ENCODE data around the gene FSTL4. TPM values are rescaled to one million over a fixed set of nuclear protein-coding genes. Genes with fewer than 3 reads are reported as not detected.
"Not testable (repeated sequence)": the region's sequence is repeated elsewhere in the genome, so short reads cannot be mapped to it uniquely, and the experiment has no call there.

The FSTL4 gene
- total and polyA plus RNA-seq, 4 donors = 0.42 TPM; not detected in 3

DNA sequence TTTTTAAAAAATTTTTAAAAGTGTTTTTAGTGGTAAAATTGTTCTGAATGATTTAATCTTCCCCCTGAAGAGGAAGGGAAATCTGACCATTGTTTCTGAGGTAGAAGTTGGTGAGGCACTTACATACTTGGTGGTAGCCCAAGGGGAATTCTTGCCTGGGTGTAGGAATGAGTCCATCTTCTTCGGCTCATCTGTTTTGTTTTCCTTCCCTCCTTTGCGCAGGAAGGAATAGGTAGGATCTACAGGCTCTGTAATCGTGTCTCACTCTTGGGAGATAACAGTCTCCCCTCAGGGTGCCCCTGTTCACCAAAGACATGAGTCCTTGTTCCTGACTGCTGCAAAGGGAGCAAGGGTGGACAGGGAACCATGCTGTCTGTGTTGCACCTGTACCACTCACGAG is 422.5 kb downstream of the FSTL4 start:
- ATAC-seq (ENCODE audit: low FRiP score) (no peak), DNase-seq (no peak)
- Histone ChIP-seq H3K9me3 (ENCODE audit: control insufficient read depth, low read length) (no peaks in the 10 kb centered on the region), H3K4me1 (ENCODE audit: control insufficient read depth in 1 of 2, insufficient read depth in 2 of 2, low read length in 2 of 2) (no peaks in the 10 kb centered on the region), H3K27me3 (ENCODE audit: control insufficient read depth in 1 of 2, insufficient read depth in 2 of 2, low read length in 1 of 2) (no peaks in the 10 kb centered on the region), H3K27ac (ENCODE audit: low read depth in 1 of 2, low read length in 2 of 2) (no peak overlapping the region), H3K36me3 (ENCODE audit: control insufficient read depth in 1 of 2, insufficient read depth in 2 of 2, low read length in 1 of 2) (no peaks in the 10 kb centered on the region), H3K4me3 (ENCODE audit: low read length in 2 of 2) (no peak overlapping the region)
- intact Hi-C loops (cut with DNase I) = no loop called here
- WGBS, 2 donors = 83 to 88% methylated on average over 4 of the region's 4 CpGs

DNA sequence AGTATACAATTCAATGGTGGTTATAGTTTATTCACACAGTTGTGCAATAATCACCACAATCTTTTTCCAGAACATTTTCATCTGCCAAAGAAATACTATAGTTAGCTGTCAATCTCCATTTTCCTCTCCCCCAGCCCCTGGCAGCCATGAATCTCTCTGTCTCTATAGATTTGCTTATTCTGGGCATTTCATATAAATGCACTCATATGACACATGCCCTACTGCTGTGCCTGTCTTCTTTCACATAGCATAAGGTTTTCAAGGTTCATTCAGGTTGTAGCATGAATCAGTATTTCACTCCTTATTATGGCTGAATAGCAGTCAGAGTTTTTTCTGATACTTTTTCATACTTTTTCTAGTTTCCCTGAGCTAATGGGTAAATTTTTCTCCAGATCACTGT is 432.9 kb downstream of the FSTL4 start:
- no peak for ATAC-seq (ENCODE audit: low FRiP score)
- DNase-seq = no peak

DNA sequence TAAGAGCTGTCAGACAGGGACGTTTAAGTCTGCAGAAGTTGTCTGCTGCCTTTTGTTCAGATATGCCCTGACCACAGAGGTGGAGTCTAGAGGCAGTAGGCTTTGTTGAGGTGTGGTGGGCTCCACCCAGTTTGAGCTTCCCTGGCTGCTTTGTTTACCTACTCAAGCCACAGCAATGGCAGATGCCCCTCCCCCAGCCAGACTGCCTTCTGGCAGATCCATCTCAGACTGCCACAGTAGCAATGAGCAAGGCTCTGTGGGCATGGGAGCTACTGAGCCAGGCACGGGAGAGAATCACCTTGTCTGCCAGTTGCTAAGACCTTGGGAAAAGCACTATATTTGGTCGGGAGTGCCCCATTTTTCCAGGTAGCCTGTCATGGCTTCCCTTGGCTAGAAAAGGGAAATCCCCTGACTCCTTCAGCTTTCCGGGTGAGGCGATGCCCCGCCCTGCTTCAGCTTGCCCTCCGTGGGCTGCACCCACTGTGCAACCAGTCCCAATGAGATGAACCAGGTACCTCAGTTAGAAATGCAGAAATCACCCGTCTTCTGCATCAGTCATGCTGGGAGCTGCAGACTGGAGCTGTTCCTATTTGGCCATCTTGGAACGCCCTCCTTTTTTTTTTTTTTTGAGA is 441.5 kb downstream of the FSTL4 start:
- H3K9me3 ChIP-seq (ENCODE audit: control insufficient read depth, low read length); H3K36me3 ChIP-seq (ENCODE audit: control insufficient read depth in 1 of 2, insufficient read depth in 2 of 2, low read length in 1 of 2); ATAC-seq (ENCODE audit: low FRiP score); H3K4me1 ChIP-seq (ENCODE audit: control insufficient read depth in 1 of 2, insufficient read depth in 2 of 2, low read length in 2 of 2); DNase-seq; H3K27ac ChIP-seq (ENCODE audit: low read depth in 1 of 2, low read length in 2 of 2); H3K4me3 ChIP-seq (ENCODE audit: low read length in 2 of 2); intact Hi-C loops (cut with DNase I); H3K27me3 ChIP-seq (ENCODE audit: control insufficient read depth in 1 of 2, insufficient read depth in 2 of 2, low read length in 1 of 2): not testable (repeated sequence)
- WGBS, 2 donors = 78 to 82% methylated on average over 9 of the region's 9 CpGs

More for the DNA sequence above, 432.9 kb downstream of the FSTL4 start:
- Histone ChIP-seq H3K4me3 (ENCODE audit: low read length in 2 of 2) (no peak overlapping the region), H3K4me1 (ENCODE audit: control insufficient read depth in 1 of 2, insufficient read depth in 2 of 2, low read length in 2 of 2) (no peaks in the 10 kb centered on the region), H3K27me3 (ENCODE audit: control insufficient read depth in 1 of 2, insufficient read depth in 2 of 2, low read length in 1 of 2) (no peaks in the 10 kb centered on the region), H3K27ac (ENCODE audit: low read depth in 1 of 2, low read length in 2 of 2) (no peak overlapping the region), H3K9me3 (ENCODE audit: control insufficient read depth, low read length) (no peaks in the 10 kb centered on the region), H3K36me3 (ENCODE audit: control insufficient read depth in 1 of 2, insufficient read depth in 2 of 2, low read length in 1 of 2) (no peaks in the 10 kb centered on the region)
- intact Hi-C loops (cut with DNase I) = no loop called here

DNA sequence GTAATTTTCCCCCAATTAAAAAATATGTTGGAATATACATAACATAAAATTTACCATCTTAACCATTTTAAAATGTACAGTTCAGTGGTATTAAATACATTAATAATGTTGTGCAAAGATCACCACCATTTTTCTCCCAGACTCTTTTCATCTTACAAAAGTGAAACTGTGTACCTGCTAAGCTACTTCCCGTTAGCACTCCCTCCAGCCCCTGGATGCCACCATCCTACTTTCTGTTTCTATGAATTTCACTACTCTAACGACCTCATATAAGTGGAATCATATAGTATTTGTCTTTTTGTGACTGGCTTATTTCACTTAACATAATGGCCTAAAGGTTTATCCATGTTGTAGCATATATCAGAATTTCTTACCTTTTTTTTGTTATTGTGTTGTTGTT is 447.6 kb downstream of the FSTL4 start:
- WGBS, 2 donors = 69 to 76% methylated on average over 2 of the region's 2 CpGs
- ATAC-seq (ENCODE audit: low FRiP score) = no peak
- no peak overlapping the region for H3K4me3 ChIP-seq (ENCODE audit: low read length in 2 of 2)
- H3K27ac ChIP-seq (ENCODE audit: low read depth in 1 of 2, low read length in 2 of 2) = no peak overlapping the region
- H3K4me1 ChIP-seq (ENCODE audit: control insufficient read depth in 1 of 2, insufficient read depth in 2 of 2, low read length in 2 of 2) = no peaks in the 10 kb centered on the region
- H3K36me3 ChIP-seq (ENCODE audit: control insufficient read depth in 1 of 2, insufficient read depth in 2 of 2, low read length in 1 of 2) = no peaks in the 10 kb centered on the region
- DNase-seq = no peak
- H3K27me3 ChIP-seq (ENCODE audit: control insufficient read depth in 1 of 2, insufficient read depth in 2 of 2, low read length in 1 of 2) = no peaks in the 10 kb centered on the region
- intact Hi-C loops (cut with DNase I) = no loop called here
- no peaks in the 10 kb centered on the region for H3K9me3 ChIP-seq (ENCODE audit: control insufficient read depth, low read length)

DNA sequence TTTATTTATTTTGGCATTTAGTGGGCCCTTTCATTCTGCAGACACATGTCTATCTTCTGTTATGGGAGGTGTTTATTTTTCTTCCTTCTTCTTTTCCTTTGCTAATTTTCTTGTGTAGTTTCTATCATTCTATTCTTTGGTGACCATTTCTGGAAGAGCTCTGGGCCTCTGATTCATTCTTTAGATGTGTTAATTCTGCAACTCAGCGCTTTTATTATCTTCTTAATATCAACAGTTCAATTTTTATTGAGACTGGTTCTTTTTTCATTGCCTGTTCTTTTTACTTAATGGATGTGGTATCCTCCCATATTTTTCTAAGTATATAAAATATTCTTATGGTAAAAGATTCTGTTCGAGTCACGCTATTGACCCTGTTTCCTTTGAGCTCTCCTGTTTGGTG is 448.5 kb downstream of the FSTL4 start:
- H3K4me3 ChIP-seq (ENCODE audit: low read length in 2 of 2) = no peak overlapping the region
- no peak for ATAC-seq (ENCODE audit: low FRiP score)
- intact Hi-C loops (cut with DNase I) = no loop called here
- WGBS, 2 donors = 94 to 97% methylated on average over 3 of the region's 3 CpGs
- DNase-seq = no peak
- H3K27me3 ChIP-seq (ENCODE audit: control insufficient read depth in 1 of 2, insufficient read depth in 2 of 2, low read length in 1 of 2) = no peaks in the 10 kb centered on the region
- H3K4me1 ChIP-seq (ENCODE audit: control insufficient read depth in 1 of 2, insufficient read depth in 2 of 2, low read length in 2 of 2) = no peaks in the 10 kb centered on the region
- no peak overlapping the region for H3K27ac ChIP-seq (ENCODE audit: low read depth in 1 of 2, low read length in 2 of 2)
- no peaks in the 10 kb centered on the region for H3K9me3 ChIP-seq (ENCODE audit: control insufficient read depth, low read length)
- H3K36me3 ChIP-seq (ENCODE audit: control insufficient read depth in 1 of 2, insufficient read depth in 2 of 2, low read length in 1 of 2) = no peaks in the 10 kb centered on the region

DNA sequence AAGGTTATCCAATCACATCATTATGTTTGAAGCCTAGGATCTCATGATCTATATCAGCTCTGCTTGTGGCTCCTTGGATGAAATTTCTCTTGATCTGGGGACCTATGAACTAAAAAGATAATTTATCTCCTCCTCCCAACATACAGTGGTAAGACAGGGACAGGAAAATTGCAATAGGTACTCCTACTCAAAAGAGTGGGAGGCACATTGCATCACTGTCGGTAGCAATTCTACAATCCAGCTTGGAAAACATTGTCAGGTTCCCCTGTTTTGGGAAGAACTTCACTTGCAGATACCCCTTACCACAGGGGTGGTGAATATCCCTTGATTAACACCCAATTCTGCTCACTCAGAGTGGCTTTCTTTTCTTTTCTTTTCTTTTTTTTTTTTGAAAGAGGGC is 452.8 kb downstream of the FSTL4 start:
- H3K36me3 ChIP-seq (ENCODE audit: control insufficient read depth in 1 of 2, insufficient read depth in 2 of 2, low read length in 1 of 2) = no peaks in the 10 kb centered on the region
- H3K27me3 ChIP-seq (ENCODE audit: control insufficient read depth in 1 of 2, insufficient read depth in 2 of 2, low read length in 1 of 2) = no peaks in the 10 kb centered on the region
- intact Hi-C loops (cut with DNase I) = no loop called here
- DNase-seq (no peak), ATAC-seq (ENCODE audit: low FRiP score) (no peak)
- WGBS, 2 donors = 94 to 97% methylated on average over 1 of the region's 1 CpG
- no peak overlapping the region for H3K4me3 ChIP-seq (ENCODE audit: low read length in 2 of 2)
- no peaks in the 10 kb centered on the region for H3K4me1 ChIP-seq (ENCODE audit: control insufficient read depth in 1 of 2, insufficient read depth in 2 of 2, low read length in 2 of 2)
- H3K9me3 ChIP-seq (ENCODE audit: control insufficient read depth, low read length) = no peaks in the 10 kb centered on the region
- no peak overlapping the region for H3K27ac ChIP-seq (ENCODE audit: low read depth in 1 of 2, low read length in 2 of 2)

DNA sequence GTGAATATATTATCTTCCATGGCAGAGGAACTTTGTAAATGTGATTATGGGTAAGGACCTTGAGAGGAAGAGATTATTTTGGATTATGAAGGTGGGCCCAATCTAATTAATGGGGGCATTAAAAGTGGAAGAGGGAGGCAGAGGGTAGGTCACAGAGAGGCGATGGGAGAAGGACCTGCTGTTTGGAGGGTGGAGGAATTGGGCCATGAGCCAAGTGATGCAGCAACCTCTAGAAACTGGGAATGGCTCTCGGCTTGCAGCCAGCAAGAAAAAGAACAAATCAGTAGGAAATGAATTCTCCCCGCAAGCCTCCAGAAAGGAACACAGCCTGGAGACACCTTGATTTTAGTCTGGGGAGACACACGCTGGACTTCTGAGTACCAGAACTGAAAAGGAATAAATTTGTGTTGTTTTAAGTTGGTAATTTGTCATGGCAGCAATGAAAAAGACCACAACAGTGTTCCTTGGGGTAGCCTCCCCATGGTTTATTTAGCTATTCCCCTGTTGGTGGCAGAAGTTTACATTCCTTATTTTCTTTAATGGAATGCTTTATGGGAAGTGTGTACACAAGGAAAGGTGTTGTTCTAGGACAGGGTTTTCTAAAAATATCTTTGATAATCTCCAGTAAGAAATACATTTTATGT is 456.9 kb downstream of the FSTL4 start:
- no peak for DNase-seq
- H3K9me3 ChIP-seq (ENCODE audit: control insufficient read depth, low read length) = no peaks in the 10 kb centered on the region
- 58 to 62% methylated on average over 4 of the region's 4 CpGs for WGBS, 2 donors
- no peaks in the 10 kb centered on the region for H3K36me3 ChIP-seq (ENCODE audit: control insufficient read depth in 1 of 2, insufficient read depth in 2 of 2, low read length in 1 of 2)
- H3K4me3 ChIP-seq (ENCODE audit: low read length in 2 of 2) = no peak overlapping the region
- intact Hi-C loops (cut with DNase I) = no loop called here
- H3K27me3 ChIP-seq (ENCODE audit: control insufficient read depth in 1 of 2, insufficient read depth in 2 of 2, low read length in 1 of 2) = no peaks in the 10 kb centered on the region
- H3K27ac ChIP-seq (ENCODE audit: low read depth in 1 of 2, low read length in 2 of 2) = no peak overlapping the region
- no peak for ATAC-seq (ENCODE audit: low FRiP score)
- no peaks in the 10 kb centered on the region for H3K4me1 ChIP-seq (ENCODE audit: control insufficient read depth in 1 of 2, insufficient read depth in 2 of 2, low read length in 2 of 2)

DNA sequence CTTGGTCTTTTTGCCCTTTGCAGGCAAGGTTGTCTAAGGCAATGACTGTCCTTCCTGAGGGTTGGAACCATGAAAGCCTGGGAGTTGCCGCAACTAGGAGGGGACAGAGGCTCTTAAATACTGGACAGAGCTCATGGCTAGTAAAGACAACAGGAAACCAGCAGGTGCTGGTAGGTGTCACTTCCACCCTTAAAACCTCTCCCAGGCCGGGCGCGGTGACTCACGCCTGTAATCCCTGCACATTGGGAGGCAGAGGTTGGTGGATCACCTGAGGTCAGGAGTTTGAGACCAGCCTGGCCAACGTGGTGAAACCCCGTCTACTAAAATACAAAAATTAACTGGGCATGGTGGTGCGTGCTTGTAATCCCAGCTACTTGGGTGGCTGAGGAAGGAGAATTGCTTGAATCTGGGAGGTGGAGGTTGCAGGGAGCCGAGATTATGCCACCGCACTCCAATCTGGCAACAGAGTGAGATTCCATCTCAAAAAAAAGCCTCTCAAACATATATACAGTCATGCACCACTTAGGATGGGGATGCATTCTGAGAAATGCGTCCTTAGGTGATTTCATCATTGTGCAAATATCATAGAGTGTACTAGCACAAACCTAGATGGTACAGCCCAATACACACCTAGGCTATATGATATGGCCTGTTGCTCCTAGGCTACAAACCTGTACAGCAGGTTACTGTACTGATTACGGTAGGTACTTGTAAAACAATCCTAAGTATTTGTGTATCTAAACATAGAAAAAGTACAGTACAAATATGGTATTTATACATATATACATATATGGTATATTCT is 457.9 kb downstream of the FSTL4 start:
- DNase-seq = no peak
- intact Hi-C loops (cut with DNase I) = no loop called here
- Histone ChIP-seq H3K27ac (ENCODE audit: low read depth in 1 of 2, low read length in 2 of 2) (no peak overlapping the region), H3K4me1 (ENCODE audit: control insufficient read depth in 1 of 2, insufficient read depth in 2 of 2, low read length in 2 of 2) (no peaks in the 10 kb centered on the region), H3K9me3 (ENCODE audit: control insufficient read depth, low read length) (no peaks in the 10 kb centered on the region), H3K27me3 (ENCODE audit: control insufficient read depth in 1 of 2, insufficient read depth in 2 of 2, low read length in 1 of 2) (no peaks in the 10 kb centered on the region), H3K36me3 (ENCODE audit: control insufficient read depth in 1 of 2, insufficient read depth in 2 of 2, low read length in 1 of 2) (no peaks in the 10 kb centered on the region), H3K4me3 (ENCODE audit: low read length in 2 of 2) (no peak overlapping the region)
- no peak for ATAC-seq (ENCODE audit: low FRiP score)
- WGBS, 2 donors = 92 to 93% methylated on average over 12 of the region's 12 CpGs
